DMS79 (cell line): ENCODE data around the gene SYPL2.
A peak's percentile ranks its signal among the peaks of the same experiment; 100 is the strongest.
"Not testable (repeated sequence)": the region's sequence is repeated elsewhere in the genome, so short reads cannot be mapped to it uniquely, and the experiment has no call there.

Source experiments
- DNase-seq: peaks from one replicate; lab custom pipeline; 2025; lab: John Stamatoyannopoulos, UW

The SYPL2 gene

DNA sequence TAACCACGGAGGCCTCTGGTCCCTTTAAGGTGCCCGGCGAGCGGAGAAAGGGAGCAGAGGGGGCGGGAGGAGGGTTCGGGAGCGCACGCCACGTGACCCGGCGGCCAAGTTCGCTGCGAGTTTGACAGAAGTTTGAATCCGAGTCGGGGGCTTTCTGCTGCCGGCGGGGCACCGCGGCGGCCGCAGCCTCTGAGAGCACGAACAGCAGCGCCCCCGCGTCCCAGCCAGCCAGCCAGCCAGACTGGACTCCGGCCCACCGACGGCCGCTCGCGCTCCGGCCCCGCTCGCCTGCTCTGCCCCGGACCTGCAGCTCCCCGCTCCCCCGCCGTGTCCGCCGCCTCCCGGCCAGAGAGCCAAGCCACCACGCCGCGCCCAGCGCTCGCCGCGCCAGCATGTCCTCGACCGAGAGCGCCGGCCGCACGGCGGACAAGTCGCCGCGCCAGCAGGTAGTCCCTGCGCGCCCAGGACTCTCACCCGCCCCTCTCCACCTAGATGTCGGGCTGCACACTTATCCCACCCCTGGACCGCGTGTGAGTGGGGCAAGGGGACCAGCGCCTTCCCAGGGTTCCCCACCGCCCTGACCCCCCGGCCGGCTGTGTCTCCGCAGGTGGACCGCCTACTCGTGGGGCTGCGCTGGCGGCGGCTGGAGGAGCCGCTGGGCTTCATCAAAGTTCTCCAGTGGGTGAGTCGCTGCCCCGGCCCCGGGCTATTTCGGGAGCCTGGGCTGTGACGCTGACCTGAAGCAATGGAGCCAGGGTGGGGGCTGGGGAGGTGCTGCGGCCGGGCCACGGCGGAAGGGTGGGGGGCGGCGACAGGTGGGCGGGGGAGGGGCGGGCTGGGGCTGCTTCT is at the start of gene SYPL2:
Gene SYPL2 (plus strand): TSS at position 95 of the 849 bp plus-strand sequence. CDS start 298 bp downstream, at position 393.
- DNase-seq = no peak

- DNase-seq = no peak
Observed at GRCh38 chr1:109423498-109423897, 42.8 kb upstream of the SYPL2 start.

DNA sequence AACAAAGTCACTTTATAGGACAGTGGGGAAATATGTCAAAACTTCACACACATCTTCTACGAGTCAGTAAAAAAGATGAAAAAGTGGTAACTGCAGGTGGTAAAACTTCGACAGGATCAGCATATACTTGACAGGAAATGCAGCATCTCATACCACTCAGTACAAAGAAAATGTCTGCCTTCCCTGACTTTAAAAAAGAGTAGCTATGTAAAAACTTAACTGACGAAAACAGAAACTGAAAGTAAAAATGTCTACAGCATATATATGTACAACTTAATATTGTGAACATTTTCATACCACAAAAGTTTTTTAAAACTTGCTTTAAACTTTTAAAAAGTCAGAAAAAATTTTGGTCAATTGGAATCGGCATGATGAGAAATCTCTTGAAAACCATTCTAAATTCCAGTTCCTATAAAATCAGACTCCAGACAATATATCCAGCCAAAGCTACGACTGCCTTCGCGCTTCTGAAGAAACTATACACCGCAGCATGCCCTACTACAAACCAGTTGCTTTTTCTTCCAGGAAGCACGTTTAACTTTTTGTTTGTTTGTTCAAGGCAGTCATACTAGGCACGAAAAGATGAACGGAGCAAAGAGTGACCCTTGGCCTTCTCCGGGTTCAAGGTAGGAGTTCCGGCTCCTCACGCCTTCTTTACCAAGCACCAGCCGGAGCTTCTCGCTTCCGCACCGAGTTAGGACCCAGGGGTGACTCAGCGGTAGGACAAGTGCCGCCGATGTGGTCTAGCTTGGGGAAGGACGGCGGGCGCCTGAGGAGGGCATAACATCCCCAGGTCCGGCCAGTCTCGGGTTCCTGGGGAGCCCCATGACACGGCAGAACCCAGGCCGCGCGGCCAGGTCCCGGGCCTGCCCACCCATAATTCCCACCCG is 40.7 kb upstream of the SYPL2 start:
- DNase-seq = peak; percentile 69

GRCh38 chr1:109426281-109427170 is 39.8 kb upstream of the SYPL2 start, which contains the start of gene PSMA5:
TSS of gene PSMA5 (minus strand) at chr1:109426448. CDS start at chr1:109426330, 118 bp downstream.
- peak; percentile 99 for DNase-seq

- DNase-seq = no peak
Observed at GRCh38 chr1:109427171-109427467, 39.2 kb upstream of the SYPL2 start.

- no peak for DNase-seq
Observed at GRCh38 chr1:109432336-109432735, 34.0 kb upstream of the SYPL2 start.

- no peak for DNase-seq
Observed at GRCh38 chr1:109433322-109433721, 33.0 kb upstream of the SYPL2 start.

GRCh38 chr1:109434484-109434883 is 31.9 kb upstream of the SYPL2 start:
- DNase-seq = no peak

DNA sequence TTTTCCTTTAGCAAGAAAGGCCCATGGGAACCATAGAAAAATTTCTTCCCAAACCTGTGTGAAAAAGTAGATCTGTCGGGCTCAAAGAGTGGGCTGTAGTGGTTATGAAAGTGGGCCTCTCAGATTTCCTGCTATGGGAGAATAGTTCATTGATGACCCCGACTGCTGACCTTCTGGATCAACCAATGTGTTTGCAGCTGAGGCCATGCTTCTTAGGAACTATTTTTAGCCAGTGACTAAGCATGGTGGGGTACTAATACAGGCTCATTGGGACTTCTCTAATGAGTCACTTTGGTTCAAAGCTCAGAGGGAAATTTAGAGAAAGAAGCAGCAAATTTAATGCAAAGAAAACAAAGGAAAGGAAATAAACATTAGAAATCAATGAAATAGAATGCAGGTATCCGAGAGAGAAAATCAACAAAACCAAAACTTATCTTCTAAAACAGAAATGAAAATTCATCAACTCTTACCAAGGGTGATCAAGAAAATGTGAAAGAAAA is 27.5 kb upstream of the SYPL2 start:
- no peak for DNase-seq

GRCh38 chr1:109441069-109441468 is 25.3 kb upstream of the SYPL2 start:
- no peak for DNase-seq

DNA sequence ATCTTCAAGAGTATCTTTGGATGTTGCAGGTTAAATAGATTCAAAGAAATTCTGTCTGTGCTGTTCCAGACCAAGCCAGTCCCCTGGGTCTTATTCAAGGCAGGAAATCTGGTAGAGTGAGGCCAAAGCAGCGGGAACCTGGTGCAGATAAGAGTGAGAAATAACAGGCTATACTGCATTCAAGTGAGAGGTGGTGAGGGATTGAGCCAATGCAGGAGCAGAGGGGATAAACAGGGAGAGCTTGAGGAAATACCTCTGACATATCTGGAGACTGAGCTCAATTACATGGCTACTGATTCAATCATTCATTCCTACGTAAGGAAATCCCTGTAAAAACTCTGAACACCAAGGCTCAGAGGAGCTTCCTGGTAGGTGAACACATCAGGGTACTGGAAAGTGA is 22.9 kb upstream of the SYPL2 start:
- DNase-seq = no peak

GRCh38 chr1:109444346-109444745 is 22.0 kb upstream of the SYPL2 start:
- no peak for DNase-seq

- DNase-seq = not testable (repeated sequence)
Observed at GRCh38 chr1:109445949-109446695, 20.2 kb upstream of the SYPL2 start.

DNA sequence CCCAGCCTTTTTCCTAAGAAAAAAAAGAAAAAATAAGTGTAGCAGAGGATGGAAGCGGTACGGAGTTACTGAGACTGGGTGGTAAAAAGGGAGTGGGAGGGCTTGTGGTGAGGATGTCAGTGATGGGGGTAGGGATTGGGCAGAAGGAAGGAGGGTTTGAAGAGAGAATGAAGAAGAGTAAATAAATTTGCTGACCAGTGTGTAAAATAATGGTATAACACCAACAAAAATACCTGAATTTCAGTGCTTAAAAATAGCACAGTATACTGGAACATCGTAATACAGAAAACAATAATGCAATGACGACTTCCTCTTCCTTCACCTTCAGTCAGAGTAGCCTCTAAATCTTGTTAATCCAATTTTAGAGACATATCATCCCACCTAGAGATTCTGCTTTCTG is 18.8 kb upstream of the SYPL2 start:
- DNase-seq = no peak

DNA sequence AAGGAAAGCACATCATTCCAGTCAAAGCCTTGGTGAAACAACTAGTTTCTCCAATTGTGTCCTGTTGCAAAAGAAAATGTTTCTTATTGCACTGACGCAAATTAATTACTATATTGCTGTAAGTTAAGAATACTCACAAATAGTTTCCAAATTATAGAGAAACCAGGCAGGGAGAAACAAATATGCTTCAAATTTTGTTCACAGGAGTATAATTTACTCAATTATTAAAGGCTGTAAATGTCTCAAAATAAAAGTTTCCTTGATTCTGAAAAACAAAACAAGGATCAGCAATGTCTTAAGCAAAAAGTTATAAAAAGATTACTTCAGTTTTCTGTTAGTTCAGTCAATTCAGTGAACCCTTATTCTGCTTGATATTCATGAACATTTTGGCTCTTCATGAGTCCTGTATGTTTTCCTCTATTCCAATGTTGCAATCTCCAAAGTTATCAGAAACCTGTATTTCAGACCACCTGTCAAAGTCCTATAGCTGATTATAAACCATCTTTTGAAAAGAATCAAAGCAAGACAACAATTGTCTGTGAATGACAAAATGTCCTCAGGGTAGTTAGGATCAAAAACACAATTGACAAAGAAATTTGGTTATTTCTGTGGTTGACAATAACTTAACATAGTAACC is 11.7 kb upstream of the SYPL2 start:
- no peak for DNase-seq

DNA sequence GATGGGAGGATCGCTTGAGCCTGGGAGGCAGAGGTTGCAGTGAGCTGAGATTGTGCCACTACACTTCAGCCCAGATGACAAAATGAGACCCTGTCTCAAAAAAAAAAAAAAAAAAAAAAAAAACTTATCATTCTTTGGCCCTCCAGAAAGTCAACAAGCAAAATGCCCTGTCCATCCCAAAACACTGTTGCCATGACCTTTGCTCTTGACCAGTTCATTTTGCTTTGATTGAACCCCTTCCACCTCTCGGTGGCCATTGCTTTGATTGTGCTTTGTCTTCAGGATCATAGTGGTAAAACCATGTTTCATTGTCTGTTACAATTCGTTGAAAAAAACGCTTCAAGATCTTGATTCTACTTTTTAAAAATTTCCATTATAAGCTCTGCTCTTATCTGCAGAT is 8.5 kb upstream of the SYPL2 start:
- no peak for DNase-seq

GRCh38 chr1:109466125-109466451 is 258 bp upstream of the SYPL2 start:
- no peak for DNase-seq

DNA sequence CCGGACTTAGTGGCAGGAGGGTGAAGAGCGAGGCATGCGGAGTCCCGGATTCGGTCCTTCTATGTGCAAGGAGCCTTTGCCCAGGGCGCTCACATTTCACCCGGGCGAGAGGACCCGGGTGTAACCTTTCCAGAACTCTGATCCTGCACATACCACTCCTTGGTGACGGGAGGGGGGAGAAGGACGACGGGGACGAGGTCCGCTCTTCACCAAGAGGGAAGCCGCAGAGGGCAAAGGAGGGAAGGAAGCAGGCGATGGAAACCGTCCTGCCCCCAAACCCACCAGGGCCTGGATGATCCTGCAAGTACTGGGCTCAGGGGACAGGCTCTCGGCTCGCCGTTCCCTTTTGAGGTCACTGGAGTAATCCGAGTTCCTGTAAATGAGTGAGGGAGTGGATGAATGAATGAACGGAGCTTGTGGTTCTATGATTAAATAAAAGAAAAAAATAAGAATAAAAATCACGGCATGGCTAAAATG is 993 bp downstream of the SYPL2 start:
- no peak for DNase-seq

- no peak for DNase-seq
Observed at GRCh38 chr1:109468061-109468460, 1.7 kb downstream of the SYPL2 start.

- no peak for DNase-seq
Observed at GRCh38 chr1:109468903-109469302, 2.6 kb downstream of the SYPL2 start.

DNA sequence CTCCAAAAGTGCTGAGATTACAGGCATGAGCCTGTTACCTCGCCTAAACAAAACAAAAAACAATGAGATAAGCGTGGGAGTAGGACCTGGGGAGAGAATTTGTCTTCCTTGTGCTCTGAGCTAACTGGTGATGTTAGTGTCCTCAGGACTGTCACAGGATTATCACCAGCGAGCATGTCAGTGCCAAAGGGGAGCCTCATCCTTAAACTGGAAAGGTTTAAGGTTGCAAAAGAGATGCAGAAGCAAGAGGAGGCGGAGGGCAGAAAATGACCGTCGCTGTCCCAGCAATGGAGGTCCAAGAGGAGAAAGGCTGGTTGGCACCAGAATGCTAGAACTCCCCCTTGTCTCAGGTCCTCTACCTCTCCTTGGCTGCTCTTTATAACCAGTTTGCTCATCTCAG is 3.9 kb downstream of the SYPL2 start:
- no peak for DNase-seq
